Colonic mucosa (tissue), 4 donors: ENCODE data around the gene ATPAF1. TPM values are rescaled to one million over a fixed set of nuclear protein-coding genes. Genes with fewer than 3 reads are reported as not detected.

Experiments used
- DNase-seq: peaks from one replicate; pipeline ENCODE4 v3.0.0-alpha.2; 2020
- H3K27ac ChIP-seq: fragments of 200-600 bp; one replicate; pipeline ENCODE4 v1.8.0; 2021
- H3K27me3 ChIP-seq: fragments of 200-600 bp; one replicate; pipeline ENCODE4 v1.8.0; 2021
- H3K36me3 ChIP-seq: fragments of 200-600 bp; one replicate; pipeline ENCODE4 v1.8.0; 2021
- H3K4me1 ChIP-seq: fragments of 200-600 bp; one replicate; pipeline ENCODE4 v1.8.0; 2021; ENCODE audit warnings: mild to moderate bottlenecking
- H3K4me3 ChIP-seq: fragments of 200-600 bp; one replicate; pipeline ENCODE4 v1.8.0; 2021
- H3K9ac ChIP-seq, 2 donors: one replicate each; pipeline ENCODE4 v1.7.0; 2013; ENCODE audit warnings: control low read depth in 2 of 2, low read depth in 2 of 2, low read length in 2 of 2
- H3K9me3 ChIP-seq: fragments of 200-600 bp; one replicate; pipeline ENCODE4 v1.8.0; 2021
- CTCF ChIP-seq: fragments of 200-600 bp; IDR thresholded peaks from one replicate; pipeline ENCODE4 v1.8.0; 2022; ENCODE audit warnings: antibody characterized with exemption, mild to moderate bottlenecking
- intact Hi-C: fragments of 100-400 bp; cut with DNase I; formaldehyde crosslinking; loops from one replicate; pipeline ENCODE4 v1.14.1; 2022
- total RNA-seq, 2 donors: library from RNA; stranded (reverse); fragmentation: NEBNext Ultra II Directional in 1 of 2; extraction: Animal tissue kit (Norgen Biotek cat#: 25700) in 1 of 2; gene quantifications; one replicate each; pipeline ENCODE4 v1.2.1, GENCODE V29; 2021
- donor health status: healthy.
- donor health status: DM: no; HTN: no; CAD: no.
- donor health status: DM: no; HTN: no; CAD: no.

The ATPAF1 gene
- total RNA-seq, 2 donors from 2014 or later: 55.8 to 66.1 TPM

GRCh38 chr1:46614604-46614984, 53.6 kb downstream of the ATPAF1 start:
- TF ChIP-seq CTCF: no peak
- Histone ChIP-seq H3K27me3 (no peaks in the 10 kb centered on the region), H3K4me3 (no peak overlapping the region), H3K9ac (peak overlapping the region in 1 of 2 donors; percentile 48), H3K27ac (no peak overlapping the region), H3K4me1 (peaks cover 5% of the 10 kb centered on the region), H3K36me3 (peaks cover 5% of the 10 kb centered on the region), H3K9me3 (no peaks in the 10 kb centered on the region)
- no peak for DNase-seq
- intact Hi-C loops: no loop called here

DNA sequence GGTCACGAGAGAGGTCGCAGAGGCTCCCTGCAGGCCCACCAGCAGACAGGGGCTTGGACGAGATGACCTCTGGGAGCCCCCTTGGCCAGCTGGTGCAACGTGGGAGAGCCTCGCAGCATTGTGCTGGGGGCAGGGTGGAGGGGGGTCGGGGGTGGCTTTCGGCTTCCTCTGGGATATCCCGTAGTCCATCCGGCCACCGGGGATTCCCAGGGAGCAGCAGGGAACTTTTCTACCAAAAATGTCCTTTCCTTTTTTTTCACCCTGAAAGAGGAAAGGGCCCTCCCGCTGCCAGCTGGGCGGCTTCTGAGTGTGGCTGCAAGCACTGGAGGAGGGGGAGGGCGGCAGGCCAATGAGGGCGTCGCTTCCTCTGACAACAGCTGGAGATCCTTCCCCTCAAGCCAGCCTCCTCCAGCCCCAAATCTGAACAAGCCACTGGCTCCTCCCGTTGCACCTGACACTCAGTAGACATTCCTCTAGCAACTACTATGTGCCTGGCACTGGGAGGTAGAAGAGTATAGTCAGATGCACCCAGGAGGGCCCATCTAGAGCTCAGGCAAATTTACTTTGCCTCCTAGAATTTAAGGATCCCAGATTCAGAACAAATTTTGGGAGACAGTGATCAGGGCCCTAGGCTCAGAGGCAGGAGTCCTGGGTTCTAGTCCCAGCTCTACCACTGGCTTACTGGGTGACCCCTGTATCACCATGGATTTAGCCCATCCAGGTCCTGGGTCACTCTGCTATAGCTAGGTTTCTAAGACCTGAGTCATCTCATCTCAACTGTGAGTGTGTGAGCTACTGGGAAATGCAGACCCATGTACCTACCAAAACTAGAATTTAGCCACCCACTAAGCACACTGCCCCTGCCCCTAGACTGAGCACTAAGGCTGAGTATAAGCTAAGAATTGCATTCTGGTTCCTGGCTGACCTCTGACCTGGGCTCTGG, 54.2 kb downstream of the ATPAF1 start:
- no peak overlapping the region for H3K4me3 ChIP-seq
- H3K27me3 ChIP-seq: no peaks in the 10 kb centered on the region
- H3K36me3 ChIP-seq: peaks cover 10% of the 10 kb centered on the region
- H3K4me1 ChIP-seq: peaks cover 5% of the 10 kb centered on the region
- peak overlapping the region in 1 of 2 donors; percentile 48 for H3K9ac ChIP-seq
- no peak for TF ChIP-seq CTCF
- H3K9me3 ChIP-seq: no peaks in the 10 kb centered on the region
- intact Hi-C loops: no loop called here
- no peak overlapping the region for H3K27ac ChIP-seq
- DNase-seq: peak; percentile 75

DNA sequence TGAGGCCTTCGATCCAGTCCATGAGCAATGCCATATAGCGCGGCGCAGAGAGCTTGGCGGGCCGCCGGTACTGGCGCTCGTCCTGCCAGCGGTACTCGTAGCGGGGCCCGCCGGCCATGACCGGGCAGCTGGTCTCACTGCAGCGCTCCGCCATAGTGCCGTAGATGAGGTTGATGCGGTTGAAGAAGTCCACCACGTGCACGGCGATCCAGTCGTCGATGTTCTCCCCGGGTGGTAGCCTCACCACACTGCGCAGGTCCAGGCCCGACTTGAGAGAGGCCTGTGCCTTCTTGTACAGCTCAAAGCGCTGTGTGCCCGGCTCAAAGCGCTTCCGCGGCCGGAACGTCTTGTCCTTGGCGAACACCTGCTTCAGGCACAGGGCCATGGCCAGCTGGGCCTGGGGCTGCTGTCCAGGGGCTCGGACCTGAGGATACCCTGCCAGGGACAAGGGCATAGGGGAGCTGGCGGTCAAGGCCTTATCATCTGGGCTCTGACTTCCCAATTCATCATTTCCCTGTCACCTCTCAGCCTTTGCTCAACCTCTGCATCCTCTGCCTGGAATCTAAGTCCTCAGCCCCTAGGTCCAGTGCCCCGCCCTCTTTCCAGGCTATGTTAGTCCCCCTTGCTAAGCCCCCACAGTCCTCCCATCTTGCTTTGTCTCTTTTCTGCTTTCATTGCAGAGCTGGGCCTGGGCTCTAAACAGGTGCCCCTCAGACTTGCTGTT, 55.1 kb downstream of the ATPAF1 start:
- Histone ChIP-seq H3K27me3 (no peaks in the 10 kb centered on the region), H3K36me3 (peaks cover 17% of the 10 kb centered on the region), H3K4me3 (no peak overlapping the region), H3K4me1 (peaks cover 5% of the 10 kb centered on the region), H3K9ac (no peak overlapping the region), H3K27ac (no peak overlapping the region), H3K9me3 (no peaks in the 10 kb centered on the region)
- no peak for TF ChIP-seq CTCF
- DNase-seq: no peak
- intact Hi-C loops: no loop called here

DNA sequence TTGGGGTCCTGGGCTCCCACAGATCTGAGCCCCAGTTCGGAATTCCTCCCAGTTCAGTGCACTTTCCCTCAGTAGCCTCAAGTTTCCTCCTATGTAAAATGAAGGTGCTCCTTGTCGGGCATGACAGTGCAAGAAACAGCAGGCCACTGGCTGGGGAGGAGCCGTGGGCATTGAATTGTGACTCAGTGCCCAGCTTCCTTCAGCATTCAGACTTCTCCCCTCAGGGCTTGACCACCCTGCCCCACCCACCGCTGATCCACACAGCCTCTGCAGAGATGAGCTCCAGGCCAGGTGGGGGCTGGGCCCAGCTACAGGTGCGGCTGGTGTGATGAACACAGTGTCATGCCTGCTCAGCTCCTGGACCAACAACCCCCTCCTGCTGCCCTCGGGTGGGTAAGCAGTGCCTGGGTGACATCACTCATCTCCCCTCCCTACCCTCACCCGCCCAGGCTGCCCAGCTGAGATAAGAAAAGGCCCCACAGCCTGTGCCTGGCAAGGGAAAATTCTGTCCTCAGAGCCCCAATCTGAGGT, 56.4 kb downstream of the ATPAF1 start:
- DNase-seq: no peak
- H3K9ac ChIP-seq: no peak overlapping the region
- H3K27ac ChIP-seq: no peak overlapping the region
- peaks cover 5% of the 10 kb centered on the region for H3K4me1 ChIP-seq
- intact Hi-C loops: no loop called here
- peaks cover 18% of the 10 kb centered on the region for H3K36me3 ChIP-seq
- H3K4me3 ChIP-seq: no peak overlapping the region
- no peaks in the 10 kb centered on the region for H3K27me3 ChIP-seq
- TF ChIP-seq CTCF: no peak
- H3K9me3 ChIP-seq: no peaks in the 10 kb centered on the region

GRCh38 chr1:46607345-46608130, 60.6 kb downstream of the ATPAF1 start:
- no peak overlapping the region for H3K27ac ChIP-seq
- intact Hi-C loops: no loop called here
- no peak overlapping the region for H3K9ac ChIP-seq

More at GRCh38 chr1:46607345-46608130, 60.6 kb downstream of the ATPAF1 start:
- no peaks in the 10 kb centered on the region for H3K9me3 ChIP-seq
- TF ChIP-seq CTCF: no peak
- DNase-seq: no peak
- H3K27me3 ChIP-seq: no peaks in the 10 kb centered on the region
- peaks cover 8% of the 10 kb centered on the region for H3K4me1 ChIP-seq
- no peak overlapping the region for H3K4me3 ChIP-seq
- peaks cover 18% of the 10 kb centered on the region for H3K36me3 ChIP-seq
